SK-N-MC (cell line): ENCODE results near the gene USP22.

Source experiments
- EZH2 ChIP-seq: fragments of 200-600 bp; sonication (generic); IDR thresholded peaks from one replicate; pipeline ENCODE4 v1.6.1; 2017; ENCODE audit warnings: antibody characterized with exemption
- FOXP2 ChIP-seq: optimal IDR thresholded peaks from 2 replicates; pipeline ENCODE3; 2011; ENCODE audit warnings: mild to moderate bottlenecking, moderate library complexity; ENCODE audit not compliant: insufficient read depth; ENCODE audit errors: extremely low read length, control extremely low read depth
- POLR2AphosphoS5 ChIP-seq: IDR thresholded peaks from 2 replicates; pipeline ENCODE4 v1.6.1; 2012; ENCODE audit warnings: mild to moderate bottlenecking, low read depth, low read length, borderline replicate concordance

GRCh38 chr17:20955427-20956323, 87.1 kb downstream of the USP22 start:
- TF ChIP-seq POLR2AphosphoS5 (no peak), EZH2 (no peak), FOXP2 (no peak)
